ENCODE results near the gene EHBP1. TPM values are rescaled to one million over a fixed set of nuclear protein-coding genes. Genes with fewer than 3 reads are reported as not detected.

EHBP1 gene
- total RNA-seq, 1 donor from 2014 or later = 46.5 TPM

DNA sequence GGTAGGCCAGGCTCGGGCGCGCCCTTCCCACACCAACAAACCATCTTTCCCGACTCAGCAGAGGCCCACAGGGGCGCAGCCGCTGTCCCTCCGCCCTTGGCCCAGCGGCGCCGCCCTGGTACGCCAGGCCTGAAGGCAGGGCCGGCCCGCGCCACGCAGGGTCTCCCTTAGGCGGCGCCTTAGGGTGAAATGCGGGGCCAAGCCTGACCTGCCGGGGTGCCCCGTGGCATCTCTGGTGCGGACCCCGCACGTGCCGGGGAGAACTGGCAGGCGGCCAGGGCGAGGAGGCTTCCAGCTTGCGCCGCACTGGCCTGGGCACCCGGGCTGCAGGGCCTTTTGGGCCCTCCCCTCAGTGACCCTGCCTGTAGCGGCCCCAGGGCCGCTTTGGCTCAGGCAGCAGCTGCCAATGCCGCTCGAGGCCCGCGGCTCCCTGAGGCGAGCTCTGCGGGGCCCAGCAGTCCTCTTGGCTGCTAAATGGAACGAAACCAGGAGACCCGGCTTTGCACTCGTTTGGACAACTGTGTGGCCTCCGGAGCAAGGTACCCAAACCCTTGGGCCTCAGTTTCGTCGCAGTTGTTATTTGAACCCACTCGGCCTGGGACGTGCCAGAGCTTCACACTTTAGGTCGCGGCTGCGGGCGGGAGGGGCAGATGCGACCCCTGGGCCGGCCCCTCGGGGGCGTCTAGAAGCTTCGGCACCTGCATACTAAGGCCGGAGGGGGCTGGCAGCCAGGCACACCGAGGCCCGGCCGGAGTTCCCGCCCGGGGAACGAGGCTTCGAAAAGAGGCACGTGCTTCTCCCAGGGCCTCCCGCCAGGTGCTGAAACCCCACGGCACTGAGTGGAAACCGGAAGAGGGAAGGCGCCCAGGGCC is 353.6 kb downstream of the EHBP1 start:
- Mint-ChIP-seq H3K4me1 (ENCODE audit: unreplicated experiment) (peaks cover 46% of the 10 kb centered on the region), H3K9me3 (ENCODE audit: unreplicated experiment) (no peaks in the 10 kb centered on the region), H3K27me3 (ENCODE audit: unreplicated experiment) (peaks cover 86% of the 10 kb centered on the region), H3K4me3 (ENCODE audit: unreplicated experiment) (no peak overlapping the region), H3K27ac (ENCODE audit: unreplicated experiment) (no peak overlapping the region), H3K36me3 (ENCODE audit: unreplicated experiment) (peaks cover 5% of the 10 kb centered on the region)
- TF ChIP-seq CTCF (IDR thresholded peaks at IDR 0.05) = no peak
- DNase-seq (ENCODE audit: extremely low spot score, unreplicated experiment) = no peak

DNA sequence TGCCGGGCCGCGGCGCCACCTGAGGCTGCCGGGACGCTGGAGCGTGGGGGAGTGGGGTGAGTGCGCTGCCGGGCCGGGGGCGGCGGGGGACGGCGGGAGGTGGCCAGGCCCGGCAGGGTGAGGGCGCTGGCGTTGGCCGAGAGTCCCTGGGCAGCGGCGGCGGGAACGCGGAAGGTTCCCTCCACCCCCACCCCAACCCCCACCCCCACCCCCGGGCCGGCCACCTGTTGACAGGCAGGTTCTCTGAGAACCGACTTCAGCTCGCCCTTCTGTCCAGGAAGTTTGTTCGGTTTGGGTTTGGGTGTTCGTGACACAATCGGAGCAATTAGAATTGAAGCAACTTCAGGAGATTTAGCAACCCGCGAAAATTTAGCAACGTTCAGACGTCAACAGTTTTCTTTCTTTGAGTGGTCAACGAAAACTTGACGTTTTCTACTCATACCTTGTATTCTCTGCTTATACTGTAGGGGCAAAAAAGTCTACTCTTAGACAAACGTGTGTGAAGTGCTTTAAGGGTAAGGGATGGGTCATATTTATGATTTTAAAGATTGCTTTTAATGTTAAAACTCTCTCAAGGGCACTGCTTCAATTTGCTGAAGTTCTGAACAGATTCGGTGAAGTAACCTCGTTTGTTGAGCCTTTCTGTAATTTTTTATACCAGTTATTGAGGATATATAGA is 354.4 kb downstream of the EHBP1 start:
- H3K4me3 Mint-ChIP-seq (ENCODE audit: unreplicated experiment) = no peak overlapping the region
- no peak for TF ChIP-seq CTCF (IDR thresholded peaks at IDR 0.05)
- H3K4me1 Mint-ChIP-seq (ENCODE audit: unreplicated experiment) = peaks cover 38% of the 10 kb centered on the region
- no peak overlapping the region for H3K27ac Mint-ChIP-seq (ENCODE audit: unreplicated experiment)
- peaks cover 85% of the 10 kb centered on the region for H3K27me3 Mint-ChIP-seq (ENCODE audit: unreplicated experiment)
- H3K9me3 Mint-ChIP-seq (ENCODE audit: unreplicated experiment) = no peaks in the 10 kb centered on the region
- H3K36me3 Mint-ChIP-seq (ENCODE audit: unreplicated experiment) = peaks cover 3% of the 10 kb centered on the region
- DNase-seq (ENCODE audit: extremely low spot score, unreplicated experiment) = no peak

DNA sequence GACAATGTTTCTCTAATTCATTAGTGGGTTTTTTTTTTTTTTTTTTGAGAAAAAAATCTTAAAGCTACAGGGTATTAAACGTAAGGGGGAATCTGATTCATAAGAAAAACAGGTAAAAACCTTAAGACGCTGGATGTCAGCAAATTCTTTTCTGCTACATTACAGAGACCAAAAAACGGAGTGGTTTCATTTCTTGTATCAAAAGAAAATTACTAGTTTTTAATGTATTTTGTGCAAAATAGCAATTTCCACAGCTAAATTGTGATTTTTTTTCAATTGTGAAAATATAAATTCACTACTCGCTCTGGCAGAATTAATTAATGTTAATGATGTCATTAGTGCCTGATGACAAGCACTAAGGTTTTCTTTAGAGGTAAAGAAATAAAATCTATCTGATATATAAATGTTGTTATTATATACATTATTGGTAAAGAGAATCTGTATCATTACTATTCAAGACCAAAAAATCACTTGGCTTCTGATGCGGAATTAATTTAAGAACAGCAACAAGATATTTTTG is 355.0 kb downstream of the EHBP1 start:
- Mint-ChIP-seq H3K4me3 (ENCODE audit: unreplicated experiment) (no peak overlapping the region), H3K36me3 (ENCODE audit: unreplicated experiment) (peaks cover 3% of the 10 kb centered on the region), H3K4me1 (ENCODE audit: unreplicated experiment) (peaks cover 32% of the 10 kb centered on the region), H3K27ac (ENCODE audit: unreplicated experiment) (no peak overlapping the region), H3K27me3 (ENCODE audit: unreplicated experiment) (peaks cover 83% of the 10 kb centered on the region), H3K9me3 (ENCODE audit: unreplicated experiment) (no peaks in the 10 kb centered on the region)
- no peak for DNase-seq (ENCODE audit: extremely low spot score, unreplicated experiment)
- no peak for TF ChIP-seq CTCF (IDR thresholded peaks at IDR 0.05)

DNA sequence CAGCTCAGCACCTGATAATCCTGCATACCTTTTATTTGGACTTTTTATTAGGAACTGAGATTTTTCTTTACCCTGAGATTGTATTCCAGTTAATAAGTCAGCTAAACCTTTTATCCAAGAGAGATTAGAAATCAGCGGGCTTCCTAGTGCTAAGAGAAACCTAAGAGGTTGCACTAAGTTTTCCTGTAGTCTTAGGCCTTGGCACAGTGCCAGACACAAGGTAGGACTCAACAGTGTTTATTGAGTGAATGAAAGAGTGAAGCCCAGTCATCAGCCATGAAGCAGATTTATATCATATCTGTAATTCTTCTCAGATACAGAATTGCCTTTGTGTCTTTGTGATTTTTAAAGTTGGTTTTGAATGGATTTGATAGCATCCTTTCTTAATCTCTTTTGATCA is 358.7 kb downstream of the EHBP1 start:
- no peak overlapping the region for H3K4me3 Mint-ChIP-seq (ENCODE audit: unreplicated experiment)
- H3K4me1 Mint-ChIP-seq (ENCODE audit: unreplicated experiment) = peaks cover 7% of the 10 kb centered on the region
- no peak for DNase-seq (ENCODE audit: extremely low spot score, unreplicated experiment)
- TF ChIP-seq CTCF (IDR thresholded peaks at IDR 0.05) = no peak
- no peaks in the 10 kb centered on the region for H3K9me3 Mint-ChIP-seq (ENCODE audit: unreplicated experiment)
- H3K36me3 Mint-ChIP-seq (ENCODE audit: unreplicated experiment) = peaks cover 3% of the 10 kb centered on the region
- H3K27ac Mint-ChIP-seq (ENCODE audit: unreplicated experiment) = no peak overlapping the region
- H3K27me3 Mint-ChIP-seq (ENCODE audit: unreplicated experiment) = peaks cover 81% of the 10 kb centered on the region

DNA sequence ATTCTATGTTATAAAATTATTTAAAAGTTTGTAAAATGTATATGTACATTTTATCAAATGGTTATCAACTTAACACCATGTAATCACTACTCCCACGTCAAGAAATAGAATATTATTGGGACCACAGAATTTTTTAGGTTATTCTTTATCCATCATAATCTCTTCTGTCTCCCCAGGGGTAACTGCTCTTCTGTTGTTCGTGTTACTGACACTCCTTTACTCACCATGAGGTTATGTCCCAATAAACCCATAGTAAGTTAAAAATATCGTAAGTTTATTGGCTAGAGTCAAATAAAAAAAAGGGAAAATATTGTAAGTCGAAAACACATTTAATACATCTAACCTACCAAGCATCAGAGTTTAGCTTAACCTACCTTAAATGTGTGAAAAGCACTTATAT is 359.1 kb downstream of the EHBP1 start:
- peaks cover 3% of the 10 kb centered on the region for H3K36me3 Mint-ChIP-seq (ENCODE audit: unreplicated experiment)
- H3K9me3 Mint-ChIP-seq (ENCODE audit: unreplicated experiment) = no peaks in the 10 kb centered on the region
- H3K4me1 Mint-ChIP-seq (ENCODE audit: unreplicated experiment) = peaks cover 5% of the 10 kb centered on the region
- no peak for DNase-seq (ENCODE audit: extremely low spot score, unreplicated experiment)
- H3K4me3 Mint-ChIP-seq (ENCODE audit: unreplicated experiment) = no peak overlapping the region
- H3K27ac Mint-ChIP-seq (ENCODE audit: unreplicated experiment) = no peak overlapping the region
- peaks cover 84% of the 10 kb centered on the region for H3K27me3 Mint-ChIP-seq (ENCODE audit: unreplicated experiment)
- TF ChIP-seq CTCF (IDR thresholded peaks at IDR 0.05) = no peak

All from osteocyte (in vitro differentiated cells).